ENCODE data around the gene NSUN6. TPM values are rescaled to one million over a fixed set of nuclear protein-coding genes. Genes with fewer than 3 reads are reported as not detected.

Gene NSUN6
- total RNA-seq, 1 experiment from 2014 or later, result 12.5 TPM

GRCh38 chr10:18514537-18514936, 136.8 kb downstream of the NSUN6 start:
- H3K27ac ChIP-seq (ENCODE audit: low read depth, low read length), result no peak overlapping the region
- no peak overlapping the region for H2AFZ ChIP-seq (ENCODE audit: low read depth, low read length, poor library complexity, severe bottlenecking)
- ChIA-PET RAD21 (ENCODE audit: low non-redundant PET in 1 of 2, low total read pairs in 2 of 2, uncharacterized antibody in 2 of 2, unreplicated experiment in 2 of 2) (no interaction called here), CTCF (no interaction called here), POLR2A (no interaction called here)
- TF ChIP-seq MAX (IDR thresholded peaks at IDR 0.05), result no peak
- TF ChIP-seq CEBPB (IDR thresholded peaks at IDR 0.05; ENCODE audit: low read depth), result no peak
- TF ChIP-seq FOSL1 (IDR thresholded peaks at IDR 0.05; ENCODE audit: low read depth), result no peak
- TF ChIP-seq SP1 (IDR thresholded peaks at IDR 0.05; ENCODE audit: low read depth), result no peak
- no peak for TF ChIP-seq CTCF (IDR thresholded peaks at IDR 0.05 in 2 of 3, conservative IDR thresholded peaks at IDR 0.05 in 1 of 3; ENCODE audit: borderline replicate concordance in 1 of 3, insufficient read depth in 1 of 3, low read depth in 2 of 3, low read length in 2 of 3)
- TF ChIP-seq POLR2A (IDR thresholded peaks at IDR 0.05; ENCODE audit: borderline replicate concordance, extremely low read depth, insufficient read depth, insufficient read length), result no peak
- TF ChIP-seq EZH2phosphoT487 (IDR thresholded peaks at IDR 0.05; ENCODE audit: borderline replicate concordance), result no peak
- no peak for TF ChIP-seq ZFX (IDR thresholded peaks at IDR 0.05)
- no peak for TF ChIP-seq SRF (IDR thresholded peaks at IDR 0.05; ENCODE audit: low read depth)
- no peak for TF ChIP-seq POLR2AphosphoS5 (IDR thresholded peaks at IDR 0.05; ENCODE audit: low read depth, low read length)
- no peak for TF ChIP-seq JUND (IDR thresholded peaks at IDR 0.05)
- TF ChIP-seq ATF3 (IDR thresholded peaks at IDR 0.05), result no peak
- TF ChIP-seq REST (IDR thresholded peaks at IDR 0.05; ENCODE audit: low read depth), result no peak
- TF ChIP-seq ZNF274 (IDR thresholded peaks at IDR 0.05; ENCODE audit: low read depth, low read length), result no peak
- no peak for TF ChIP-seq ZBTB33 (IDR thresholded peaks at IDR 0.05; ENCODE audit: extremely low read depth, insufficient replicate concordance, low read length)
- TF ChIP-seq SIN3A (IDR thresholded peaks at IDR 0.05; ENCODE audit: low read depth), result no peak
- no peak for TF ChIP-seq ELF1 (IDR thresholded peaks at IDR 0.05; ENCODE audit: borderline replicate concordance, low read depth)
- TF ChIP-seq EGR1 (IDR thresholded peaks at IDR 0.05; ENCODE audit: low read depth), result no peak
- TF ChIP-seq TCF7L2 (IDR thresholded peaks at IDR 0.05; ENCODE audit: borderline replicate concordance, extremely low read depth, insufficient read depth, insufficient read length), result no peak
- H3K27me3 ChIP-seq (ENCODE audit: insufficient read depth, low read length), result no peaks in the 10 kb centered on the region
- no peaks in the 10 kb centered on the region for H3K36me3 ChIP-seq (ENCODE audit: control insufficient read depth in 1 of 2, insufficient read depth in 2 of 2, low read length in 2 of 2)
- no peak for ATAC-seq
- no peaks in the 10 kb centered on the region for H4K20me1 ChIP-seq (ENCODE audit: insufficient read depth)
- H3K4me2 ChIP-seq (ENCODE audit: low read length), result no peak overlapping the region
- no peaks in the 10 kb centered on the region for H3K79me2 ChIP-seq (ENCODE audit: insufficient read depth, low read length)
- BruUV-seq (replicated peaks), result no TSS peak
- no peak for DNase-seq (ENCODE audit: low read depth, low spot score)
- no peak overlapping the region for H3K4me3 ChIP-seq (replicated peaks in 1 of 2; ENCODE audit: low read depth in 1 of 2, low read length in 2 of 2)
- no peaks in the 10 kb centered on the region for H3K9me3 ChIP-seq (ENCODE audit: control insufficient read depth in 1 of 2, insufficient read depth in 1 of 2, low read depth in 1 of 2, low read length in 2 of 2)
- H3K4me1 ChIP-seq (ENCODE audit: control insufficient read depth in 1 of 2, insufficient read depth in 2 of 2, low read length in 2 of 2), result no peaks in the 10 kb centered on the region
- no peaks in the 10 kb centered on the region for H3K9me2 ChIP-seq (ENCODE audit: insufficient read depth)
- H3K9ac ChIP-seq (ENCODE audit: low read length), result no peak overlapping the region
- intact Hi-C loops (cut with micrococcal nuclease), result no loop called here
